Measurements from ENCODE around the gene CDH22. TPM values are rescaled to one million over a fixed set of nuclear protein-coding genes. Genes with fewer than 3 reads are reported as not detected.

The CDH22 gene
- total RNA-seq, 2 experiments from 2014 or later, result not detected

DNA sequence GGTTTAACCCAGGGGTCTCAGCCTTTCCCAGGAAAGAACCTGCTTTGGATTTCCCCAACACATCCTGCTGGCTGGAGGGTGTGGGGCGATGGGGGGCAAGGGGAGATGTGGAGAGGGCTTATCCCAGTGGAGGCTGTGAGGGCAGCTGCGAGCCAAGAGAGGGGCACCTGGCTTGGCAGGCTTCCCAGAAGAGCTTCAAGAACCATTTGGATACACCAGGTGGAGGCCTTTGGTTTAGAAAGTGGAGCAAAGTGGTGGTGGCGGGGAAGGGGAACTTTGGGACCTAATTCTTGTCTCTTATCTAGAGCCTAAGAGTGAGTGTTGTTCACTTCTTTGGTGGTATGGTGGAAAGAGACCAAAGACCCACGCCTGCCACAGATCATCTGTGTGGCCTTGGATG is 177.8 kb downstream of the CDH22 start:
- ATAC-seq (no peak), DNase-seq (no peak)
- CTCF ChIA-PET, result interaction anchor here (1.8 to 3.1 kb wide), 3 partner anchors 44 to 219 kb away, joined by 7 to 20 read pairs (median 9); no protein-coding TSS in a partner anchor
- Mint-ChIP-seq H3K4me3 (no peak overlapping the region), H3K9me3 (ENCODE audit: low read depth) (no peaks in the 10 kb centered on the region), H3K27me3 (peaks cover 42% of the 10 kb centered on the region), H3K27ac (no peak overlapping the region), H3K36me3 (no peaks in the 10 kb centered on the region), H3K4me1 (no peaks in the 10 kb centered on the region)

DNA sequence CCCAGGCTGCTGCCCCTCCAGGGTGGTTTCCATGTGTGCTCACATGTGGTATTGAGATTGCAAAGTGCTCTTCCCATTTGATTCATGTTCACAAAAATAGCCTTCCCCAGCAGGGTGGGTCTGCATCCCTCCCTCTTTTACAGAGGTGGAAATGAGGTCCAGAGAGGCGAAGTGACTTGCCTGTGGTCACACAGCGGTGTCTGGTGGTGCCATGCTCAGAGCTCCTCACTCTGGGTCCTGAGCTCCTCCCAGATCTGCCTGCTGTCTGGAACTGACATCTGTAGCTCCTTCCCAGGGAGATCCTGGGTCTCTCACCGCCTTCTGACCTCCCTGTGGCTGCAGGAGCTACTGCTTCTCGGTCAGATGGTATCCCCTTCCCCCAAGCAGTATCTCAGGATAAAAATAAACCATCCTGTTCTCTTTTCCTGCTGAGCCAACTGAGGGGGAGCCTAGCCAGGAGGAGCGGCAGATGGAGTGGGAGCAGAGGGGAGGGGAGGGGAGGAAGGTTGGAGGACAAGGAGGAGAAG is 178.3 kb downstream of the CDH22 start:
- CTCF ChIA-PET, result interaction anchor here (1.8 to 3.1 kb wide), 3 partner anchors 44 to 219 kb away, joined by 7 to 20 read pairs (median 9); no protein-coding TSS in a partner anchor
- no peaks in the 10 kb centered on the region for H3K36me3 Mint-ChIP-seq

GRCh38 chr20:46128310-46129151 is 179.8 kb downstream of the CDH22 start:
- H3K27me3 Mint-ChIP-seq, result peaks cover 36% of the 10 kb centered on the region
- H3K27ac Mint-ChIP-seq, result no peak overlapping the region
- DNase-seq, result no peak
- no peak overlapping the region for H3K4me3 Mint-ChIP-seq
- H3K4me1 Mint-ChIP-seq, result no peaks in the 10 kb centered on the region
- no peaks in the 10 kb centered on the region for H3K36me3 Mint-ChIP-seq
- ATAC-seq, result no peak
- CTCF ChIA-PET, result interaction anchor here (0.7 to 3.1 kb wide), 7 partner anchors 22 to 283 kb away, joined by 3 to 20 read pairs (median 4); no protein-coding TSS in a partner anchor
- H3K9me3 Mint-ChIP-seq (ENCODE audit: low read depth), result no peaks in the 10 kb centered on the region

More for the DNA sequence above, 178.3 kb downstream of the CDH22 start:
- no peaks in the 10 kb centered on the region for H3K9me3 Mint-ChIP-seq (ENCODE audit: low read depth)
- no peak overlapping the region for H3K4me3 Mint-ChIP-seq
- no peaks in the 10 kb centered on the region for H3K4me1 Mint-ChIP-seq
- peaks cover 42% of the 10 kb centered on the region for H3K27me3 Mint-ChIP-seq
- ATAC-seq (no peak), DNase-seq (no peak)
- H3K27ac Mint-ChIP-seq, result no peak overlapping the region

DNA sequence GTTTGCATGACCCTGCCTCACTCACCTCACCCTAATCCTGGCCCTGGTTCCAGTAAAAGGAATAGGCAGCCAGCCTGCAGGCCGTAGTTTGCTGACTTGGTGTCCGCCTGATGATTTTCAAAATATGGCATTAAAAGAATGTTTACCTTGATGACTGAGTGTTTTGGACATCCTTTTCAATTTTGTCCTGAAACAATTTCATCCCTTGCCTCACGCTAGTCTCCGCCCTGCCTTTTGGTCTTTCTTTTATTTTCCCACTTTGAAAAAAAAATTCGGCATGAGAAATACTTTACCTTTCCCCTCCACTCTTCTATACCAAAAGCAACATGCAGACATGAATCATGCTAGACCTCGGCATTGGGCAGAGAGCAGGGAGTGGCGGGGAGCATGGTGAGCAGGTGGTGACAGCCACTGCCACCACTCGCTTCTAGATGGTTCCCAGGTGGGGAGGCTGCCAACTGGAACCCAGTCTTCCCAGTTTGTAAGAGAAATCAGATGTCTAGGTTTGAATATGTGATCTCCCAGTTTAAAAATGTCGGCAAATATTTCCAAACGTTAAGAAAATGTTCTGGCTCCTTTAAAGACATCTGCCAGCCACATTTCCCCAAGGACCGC is 180.8 kb downstream of the CDH22 start:
- no peak for DNase-seq
- Mint-ChIP-seq H3K27me3 (peaks cover 35% of the 10 kb centered on the region), H3K4me3 (no peak overlapping the region), H3K9me3 (ENCODE audit: low read depth) (no peaks in the 10 kb centered on the region), H3K27ac (no peak overlapping the region), H3K36me3 (no peaks in the 10 kb centered on the region), H3K4me1 (no peaks in the 10 kb centered on the region)
- ATAC-seq, result no peak
- CTCF ChIA-PET, result no interaction called here

DNA sequence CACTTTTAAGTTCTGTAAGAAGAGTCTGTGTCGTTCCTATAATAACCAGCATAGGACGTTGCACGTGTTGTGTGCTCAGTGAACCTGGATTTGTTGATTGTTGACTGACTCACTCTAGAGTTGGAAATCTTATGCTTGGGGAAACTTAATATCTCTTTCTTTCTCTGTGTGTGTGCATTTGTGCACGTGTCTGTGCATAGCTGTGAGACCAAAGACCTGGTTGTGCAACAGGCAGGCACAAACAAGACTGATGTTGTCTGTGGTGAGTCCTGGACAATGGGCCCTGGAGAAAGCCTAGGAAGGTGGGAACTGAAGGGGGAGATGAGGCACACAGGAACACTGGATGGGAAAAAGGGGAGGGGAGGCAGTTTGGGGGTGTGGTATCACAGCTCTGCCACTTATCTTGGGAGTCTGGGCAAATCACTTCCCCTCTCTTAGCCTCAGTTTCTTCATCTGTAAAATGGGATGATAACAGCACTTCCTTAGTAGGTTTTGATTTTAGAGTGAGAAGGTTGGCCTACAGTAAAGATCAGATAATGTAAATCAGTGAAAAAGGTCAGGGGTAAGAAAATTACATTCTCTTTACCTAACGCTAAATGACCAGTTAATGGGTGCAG is 181.8 kb downstream of the CDH22 start:
- ATAC-seq (no peak), DNase-seq (no peak)
- CTCF ChIA-PET, result no interaction called here
- peaks cover 29% of the 10 kb centered on the region for H3K27me3 Mint-ChIP-seq
- H3K27ac Mint-ChIP-seq, result no peak overlapping the region
- H3K4me1 Mint-ChIP-seq, result peaks cover 3% of the 10 kb centered on the region
- H3K9me3 Mint-ChIP-seq (ENCODE audit: low read depth), result no peaks in the 10 kb centered on the region
- no peaks in the 10 kb centered on the region for H3K36me3 Mint-ChIP-seq
- H3K4me3 Mint-ChIP-seq, result no peak overlapping the region

Other genes starting within 250 kb of the CDH22 start
- gene NCOA5, start 218.5 kb downstream of the CDH22 start, total RNA-seq, result 10 to 100 TPM; 24.5 to 36.9 TPM
- 1 to 10 TPM; 1.3 to 2.2 TPM for gene CD40, start 190.2 kb downstream of the CDH22 start, total RNA-seq
- gene ELMO2, start 98.1 kb upstream of the CDH22 start, total RNA-seq, result 10 to 100 TPM; 80.3 to 85.5 TPM
- gene ZNF334, start 205.1 kb upstream of the CDH22 start, total RNA-seq, result 1 to 10 TPM; 1.7 to 1.8 TPM
- not detected for gene OCSTAMP, start 242.2 kb upstream of the CDH22 start, total RNA-seq

Data from activated CD8-positive, alpha-beta memory T cell treated with anti-CD3 and anti-CD28 coated beads, Interleukin-2, amount 10 ng/mL, durations not matched to agents 7 days and 5 days (primary cell).